ENCODE results near the gene MALAT1.
"Not testable (repeated sequence)": the region's sequence is repeated elsewhere in the genome, so short reads cannot be mapped to it uniquely, and the experiment has no call there.

Gene MALAT1

DNA sequence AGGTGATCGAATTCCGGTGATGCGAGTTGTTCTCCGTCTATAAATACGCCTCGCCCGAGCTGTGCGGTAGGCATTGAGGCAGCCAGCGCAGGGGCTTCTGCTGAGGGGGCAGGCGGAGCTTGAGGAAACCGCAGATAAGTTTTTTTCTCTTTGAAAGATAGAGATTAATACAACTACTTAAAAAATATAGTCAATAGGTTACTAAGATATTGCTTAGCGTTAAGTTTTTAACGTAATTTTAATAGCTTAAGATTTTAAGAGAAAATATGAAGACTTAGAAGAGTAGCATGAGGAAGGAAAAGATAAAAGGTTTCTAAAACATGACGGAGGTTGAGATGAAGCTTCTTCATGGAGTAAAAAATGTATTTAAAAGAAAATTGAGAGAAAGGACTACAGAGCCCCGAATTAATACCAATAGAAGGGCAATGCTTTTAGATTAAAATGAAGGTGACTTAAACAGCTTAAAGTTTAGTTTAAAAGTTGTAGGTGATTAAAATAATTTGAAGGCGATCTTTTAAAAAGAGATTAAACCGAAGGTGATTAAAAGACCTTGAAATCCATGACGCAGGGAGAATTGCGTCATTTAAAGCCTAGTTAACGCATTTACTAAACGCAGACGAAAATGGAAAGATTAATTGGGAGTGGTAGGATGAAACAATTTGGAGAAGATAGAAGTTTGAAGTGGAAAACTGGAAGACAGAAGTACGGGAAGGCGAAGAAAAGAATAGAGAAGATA lies at the start of gene MALAT1:
Gene MALAT1, plus strand, starts transcription at position 69 of the 736 bp plus-strand sequence.
- peak; percentile 58 for DNase-seq (ENCODE audit: low spot score)

- DNase-seq (ENCODE audit: low spot score): not testable (repeated sequence)
Observed at GRCh38 chr11:65451301-65451700, 47.5 kb upstream of the MALAT1 start.

GRCh38 chr11:65452259-65452658 lies 46.6 kb upstream of the MALAT1 start:
- DNase-seq (ENCODE audit: low spot score): not testable (repeated sequence)

- no peak for DNase-seq (ENCODE audit: low spot score)
Observed at GRCh38 chr11:65452806-65453490, 45.9 kb upstream of the MALAT1 start.

DNA sequence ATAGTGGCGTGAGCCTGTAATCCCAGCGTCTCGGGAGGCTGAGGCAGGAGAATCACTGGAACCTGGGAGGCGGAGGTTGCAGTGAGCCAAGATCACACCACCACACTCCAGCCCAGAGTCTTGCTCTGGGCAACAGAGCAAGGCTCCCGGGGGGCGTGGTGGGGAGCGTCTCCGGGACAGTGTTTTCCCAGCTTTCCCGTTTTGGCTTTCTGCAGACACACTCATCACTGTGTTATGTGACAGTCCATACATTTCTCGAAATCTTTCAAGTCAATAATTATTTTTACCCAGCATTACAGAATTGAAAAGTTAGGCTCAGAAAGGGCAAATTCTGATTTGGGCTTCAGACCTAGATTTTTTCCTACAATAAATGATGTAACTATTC lies 44.5 kb upstream of the MALAT1 start:
- DNase-seq (ENCODE audit: low spot score): no peak

DNA sequence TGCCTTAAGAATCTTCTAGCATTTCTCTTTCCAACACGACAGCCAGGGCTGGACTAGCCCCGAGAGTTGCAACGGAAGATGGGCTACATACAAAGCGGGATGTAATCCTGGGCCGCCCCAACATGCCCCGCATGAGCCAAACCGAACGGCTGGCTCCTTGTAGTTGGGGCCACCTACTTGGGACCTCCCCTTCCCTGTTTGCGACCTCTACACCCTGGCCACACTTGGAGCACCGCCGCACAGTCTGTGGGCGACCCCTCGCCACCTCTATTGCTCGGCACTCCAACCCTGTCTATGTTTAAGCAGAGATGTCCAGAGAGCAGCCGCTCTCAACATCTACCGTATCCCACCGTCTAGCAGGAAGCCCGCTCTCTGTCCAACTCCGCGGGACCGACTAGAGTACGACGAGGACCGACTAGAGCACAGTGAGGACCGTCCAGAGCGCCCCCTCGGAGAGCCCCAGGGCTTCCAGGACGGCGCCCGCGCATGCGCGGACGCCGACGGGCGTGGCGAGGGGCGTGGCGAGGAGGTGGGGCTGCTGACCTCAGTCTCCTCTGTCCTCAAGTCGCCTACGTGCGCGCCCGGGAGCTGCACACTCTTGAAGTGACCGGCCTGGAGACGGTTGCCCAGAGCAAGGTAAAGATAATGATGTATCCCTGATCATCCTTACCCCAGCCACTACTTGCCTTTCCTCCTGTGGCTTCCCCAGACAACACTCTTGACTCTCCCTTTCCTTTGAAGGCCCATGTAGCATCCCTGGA lies 44.0 kb upstream of the MALAT1 start:
- DNase-seq (ENCODE audit: low spot score): peak; percentile 96

GRCh38 chr11:65456418-65456817 lies 42.4 kb upstream of the MALAT1 start:
- DNase-seq (ENCODE audit: low spot score): no peak

GRCh38 chr11:65459552-65459951 lies 39.3 kb upstream of the MALAT1 start:
- DNase-seq (ENCODE audit: low spot score): no peak

DNA sequence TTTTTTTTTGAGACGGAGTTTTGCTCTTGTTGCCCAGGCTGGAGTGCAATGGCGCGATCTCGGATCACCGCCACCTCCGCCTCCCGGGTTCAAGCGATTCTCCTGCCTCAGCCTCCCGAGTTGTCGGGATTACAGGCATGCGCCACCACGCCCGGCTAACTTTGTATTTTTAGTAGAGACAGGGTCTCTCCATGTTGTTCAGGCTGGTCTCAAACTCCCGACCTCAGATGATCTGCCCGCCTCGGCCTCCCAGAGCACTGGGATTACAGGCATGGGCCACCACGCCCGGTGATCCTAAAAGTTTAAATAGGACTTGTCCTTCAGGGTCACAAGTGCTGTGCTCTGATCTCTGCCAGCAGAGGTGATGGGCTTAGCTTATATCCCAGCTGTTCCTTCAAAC lies 33.4 kb upstream of the MALAT1 start:
- DNase-seq (ENCODE audit: low spot score): not testable (repeated sequence)

- not testable (repeated sequence) for DNase-seq (ENCODE audit: low spot score)
Observed at GRCh38 chr11:65467306-65467705, 31.5 kb upstream of the MALAT1 start.

DNA sequence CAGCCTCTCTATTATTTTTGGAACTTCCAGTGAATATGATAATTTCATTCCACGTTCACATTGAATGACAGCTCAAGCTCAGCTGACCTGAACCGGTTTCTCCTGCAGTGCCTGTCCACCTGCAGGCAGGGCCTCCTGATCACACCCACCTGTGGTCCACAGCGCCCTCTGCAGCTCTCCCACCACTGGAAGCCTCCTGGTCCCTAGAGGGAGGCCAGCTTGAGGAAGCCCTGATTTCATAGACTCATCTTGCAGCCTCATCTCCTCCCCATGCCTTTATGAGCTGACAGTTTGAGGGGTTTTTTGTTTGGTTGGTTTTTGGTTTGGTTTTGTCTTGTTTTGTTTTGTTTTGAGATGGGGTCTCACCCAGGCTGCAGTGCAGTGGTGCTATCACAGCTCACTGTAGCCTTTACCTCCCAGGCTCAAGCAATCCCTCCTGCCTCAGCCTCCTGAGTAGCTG lies 29.9 kb upstream of the MALAT1 start:
- DNase-seq (ENCODE audit: low spot score): peak; percentile 67

- DNase-seq (ENCODE audit: low spot score): no peak
Observed at GRCh38 chr11:65470433-65471049, 28.3 kb upstream of the MALAT1 start.

DNA sequence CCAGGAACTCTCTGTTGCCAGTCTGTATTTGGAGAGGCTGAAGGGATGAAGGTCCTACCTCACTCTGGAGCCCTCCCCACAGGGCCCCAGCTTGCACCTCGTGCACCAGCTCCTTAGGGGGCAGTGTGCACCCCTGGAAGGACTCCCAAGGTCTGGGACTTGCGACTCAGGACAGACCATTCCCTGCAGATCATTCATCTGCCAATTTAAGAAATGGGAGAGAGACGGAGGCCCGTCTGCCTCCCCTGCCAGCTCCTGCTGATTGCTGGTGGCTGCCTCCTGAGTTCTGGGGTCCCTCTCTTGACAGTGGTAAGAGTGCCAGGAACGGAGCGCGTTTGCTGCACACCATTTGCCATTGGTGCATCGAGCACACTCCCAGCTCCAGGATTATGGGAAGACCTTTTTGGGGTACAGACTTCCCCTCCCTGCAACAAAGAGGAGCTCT lies 27.4 kb upstream of the MALAT1 start:
- DNase-seq (ENCODE audit: low spot score): no peak

GRCh38 chr11:65472588-65473277 lies 26.1 kb upstream of the MALAT1 start:
- not testable (repeated sequence) for DNase-seq (ENCODE audit: low spot score)

GRCh38 chr11:65473278-65473860 lies 25.5 kb upstream of the MALAT1 start:
- DNase-seq (ENCODE audit: low spot score): no peak

- DNase-seq (ENCODE audit: low spot score): no peak
Observed at GRCh38 chr11:65474864-65475263, 24.0 kb upstream of the MALAT1 start.

DNA sequence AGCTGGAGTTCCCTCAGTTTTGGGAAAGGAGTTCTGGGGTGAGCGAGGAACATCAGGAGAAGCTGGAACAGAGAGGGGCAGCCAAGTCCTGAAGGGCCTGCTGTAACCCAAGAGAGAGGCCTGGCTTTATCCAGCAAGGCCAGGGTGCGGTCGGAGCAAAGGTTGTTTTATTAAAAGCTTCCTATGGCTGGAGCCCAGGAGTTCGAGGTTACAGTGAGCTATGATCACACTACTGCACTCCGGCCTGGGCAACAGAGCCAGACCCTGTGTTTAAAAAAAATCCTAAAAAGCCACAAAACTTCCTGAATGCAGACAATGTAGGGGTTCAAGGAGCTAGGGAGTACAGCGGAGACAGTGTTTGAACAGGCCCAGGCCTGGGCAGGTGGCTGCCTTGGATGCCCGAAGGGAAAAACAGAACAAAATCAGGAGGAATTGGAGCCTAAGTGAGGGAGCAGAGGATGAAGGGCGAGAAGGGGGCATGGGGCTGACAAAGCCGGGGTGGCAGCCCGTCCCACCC lies 22.2 kb upstream of the MALAT1 start:
- no peak for DNase-seq (ENCODE audit: low spot score)

- DNase-seq (ENCODE audit: low spot score): peak; percentile 92
Observed at GRCh38 chr11:65477149-65477965, 21.5 kb upstream of the MALAT1 start.

DNA sequence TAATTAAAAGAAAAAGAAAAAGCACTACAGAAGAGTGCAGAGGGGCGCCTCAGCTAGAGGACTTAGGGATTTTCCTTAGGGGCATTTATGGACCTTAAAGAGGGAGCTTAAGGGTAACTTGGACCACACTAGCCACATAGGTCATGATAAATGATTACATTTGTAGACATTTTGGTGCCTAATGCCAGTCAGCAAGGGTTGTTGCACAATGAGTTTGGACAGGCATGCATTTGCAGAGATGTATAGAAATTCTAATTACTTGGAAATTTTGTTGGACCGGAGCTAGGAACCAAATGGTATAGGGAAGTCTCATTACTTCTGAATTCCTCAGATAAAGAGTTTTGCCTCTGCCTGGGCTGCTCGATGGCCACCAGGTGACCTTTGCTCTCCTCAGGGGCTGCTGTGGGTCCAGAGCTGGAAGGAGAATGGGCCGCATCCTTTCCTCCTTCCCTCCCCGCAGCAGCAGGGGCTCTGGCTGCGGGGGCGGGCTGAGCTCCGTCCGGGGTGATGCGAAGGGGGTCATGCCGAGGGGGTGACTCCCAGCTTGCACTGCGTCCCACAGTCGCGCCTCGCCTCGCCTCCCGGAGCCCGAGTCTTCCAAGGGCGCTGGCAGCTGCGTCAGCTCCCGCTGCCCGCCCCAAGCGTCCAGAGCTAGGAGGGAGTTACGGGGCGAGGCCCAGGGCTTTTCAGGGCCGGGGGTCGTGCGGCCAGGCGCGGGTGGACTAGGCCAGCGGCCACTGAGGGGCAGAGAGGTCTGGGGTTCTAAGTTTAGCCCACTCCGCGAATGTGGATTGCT lies 20.3 kb upstream of the MALAT1 start:
- no peak for DNase-seq (ENCODE audit: low spot score)
